GM12874 (cell line): ENCODE data around the gene PTGER3.

Source experiments
- CTCF ChIP-seq: IDR thresholded peaks from 2 replicates; pipeline ENCODE4 v1.5.1; 2011; ENCODE audit warnings: low read depth, mild to moderate bottlenecking, control low read depth, low read length, moderate library complexity; ENCODE audit not compliant: insufficient read depth

Gene PTGER3

DNA sequence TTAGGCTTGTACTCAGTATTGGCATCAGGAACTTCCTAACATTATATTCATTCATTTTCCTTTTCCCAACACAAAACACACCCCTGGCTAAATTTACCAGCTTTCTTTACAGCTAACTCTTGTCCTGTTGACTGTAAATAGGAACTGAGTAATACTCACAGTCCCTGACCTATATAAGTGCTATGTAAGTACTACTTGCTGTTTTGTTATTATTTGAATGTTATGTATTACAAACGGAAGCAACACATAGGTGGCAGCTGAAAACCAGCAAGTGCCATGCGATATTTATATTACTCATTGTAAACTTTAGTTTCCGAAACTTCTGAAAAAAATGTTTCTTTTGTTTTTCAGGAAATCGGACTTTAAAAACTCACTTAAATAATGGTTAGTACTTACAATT, 21.5 kb downstream of the PTGER3 start:
- TF ChIP-seq CTCF = no peak

DNA sequence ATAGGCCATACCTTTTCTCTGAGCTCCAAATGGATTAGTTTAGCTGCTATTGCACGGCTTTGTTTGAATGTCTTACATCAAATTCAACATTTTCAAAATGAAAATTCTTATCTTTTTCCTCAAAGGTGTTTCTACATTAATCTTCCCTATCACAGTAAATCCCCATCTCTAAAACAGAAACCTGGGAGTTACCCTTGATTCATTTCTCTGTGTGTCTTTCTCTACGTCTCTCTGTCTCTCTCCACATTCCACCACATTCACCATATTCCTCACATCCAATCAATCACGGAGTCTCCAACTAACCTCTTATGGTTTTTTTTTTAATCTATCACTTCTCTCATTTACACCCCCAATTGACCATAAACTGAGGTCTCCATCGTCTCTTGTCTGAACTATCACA, 24.1 kb downstream of the PTGER3 start:
- no peak for TF ChIP-seq CTCF

GRCh38 chr1:71019233-71019969, 28.2 kb downstream of the PTGER3 start:
- no peak for TF ChIP-seq CTCF

DNA sequence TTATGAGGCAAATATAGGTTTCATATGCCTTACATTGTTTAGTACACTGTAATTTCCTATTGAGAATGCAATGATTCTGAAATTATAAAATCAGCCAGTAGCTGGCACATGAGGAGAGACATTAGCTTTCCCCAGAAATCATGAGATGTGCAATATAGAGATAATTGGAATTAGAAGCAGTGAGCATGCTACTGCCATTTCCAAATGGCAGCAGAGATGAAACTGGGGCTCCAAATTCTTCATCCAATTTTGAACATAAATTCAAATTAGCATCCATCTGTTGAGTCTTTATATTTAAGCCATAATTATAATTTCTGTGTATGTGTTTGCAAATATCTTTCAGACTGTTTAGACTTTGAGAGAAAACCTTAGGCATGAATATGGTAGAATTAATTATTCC, 28.8 kb downstream of the PTGER3 start:
- no peak for TF ChIP-seq CTCF

GRCh38 chr1:71015745-71016144, 31.9 kb downstream of the PTGER3 start:
- no peak for TF ChIP-seq CTCF

- no peak for TF ChIP-seq CTCF
Measured at GRCh38 chr1:71014178-71014579, 33.4 kb downstream of the PTGER3 start.

GRCh38 chr1:71002709-71003475, 44.7 kb downstream of the PTGER3 start:
- no peak for TF ChIP-seq CTCF
